ENCODE results near the gene MCCC2. TPM values are rescaled to one million over a fixed set of nuclear protein-coding genes. Genes with fewer than 3 reads are reported as not detected.

MCCC2 gene
- total and polyA plus RNA-seq, 2 experiments from 2014 or later, result 31.9 to 59.1 TPM

GRCh38 chr5:71700803-71701202 lies 113.7 kb downstream of the MCCC2 start (continued):
- TF ChIP-seq ZNF462 (CRISPR knock-in tag; IDR thresholded peaks at IDR 0.05) (no peak), CTCF (conservative IDR thresholded peaks at IDR 0.05; ENCODE audit: low read depth in 2 of 2) (no peak), ZNF331 (CRISPR knock-in tag; IDR thresholded peaks at IDR 0.05; ENCODE audit: low read depth) (no peak), POLR2AphosphoS5 (IDR thresholded peaks at IDR 0.05; ENCODE audit: low read depth) (no peak), STAT1 (IDR thresholded peaks at IDR 0.05; ENCODE audit: unreplicated experiment) (no peak), EZH2phosphoT487 (IDR thresholded peaks at IDR 0.05; ENCODE audit: unreplicated experiment) (no peak), CREB1 (CRISPR knock-in tag; IDR thresholded peaks at IDR 0.05; ENCODE audit: low read depth) (no peak), ETS1 (IDR thresholded peaks at IDR 0.05) (no peak)

Data from GM23338 (cell line).